Parathyroid adenoma (tissue), 2 donors: ENCODE measurements around the gene CDSN.

Experiments
- H2AFZ ChIP-seq: fragments of 300-600 bp; sonication (generic); one replicate; pipeline ENCODE4 v1.7.0; 2017; ENCODE audit warnings: antibody characterized with exemption, mild to moderate bottlenecking
- H3K27ac ChIP-seq: fragments of 300-600 bp; sonication (generic); one replicate; pipeline ENCODE4 v1.7.0; 2017
- H3K27me3 ChIP-seq: fragments of 300-600 bp; sonication (generic); one replicate; pipeline ENCODE4 v1.7.0; 2017; ENCODE audit warnings: low read length; ENCODE audit not compliant: control insufficient read depth, insufficient read depth
- H3K36me3 ChIP-seq: fragments of 300-600 bp; sonication (generic); one replicate; pipeline ENCODE4 v1.7.0; 2017; ENCODE audit warnings: low read length; ENCODE audit not compliant: control insufficient read depth, insufficient read depth
- H3K4me1 ChIP-seq: fragments of 300-600 bp; sonication (generic); one replicate; pipeline ENCODE4 v1.7.0; 2017; ENCODE audit warnings: control low read depth
- H3K4me2 ChIP-seq: fragments of 300-600 bp; sonication (generic); one replicate; pipeline ENCODE4 v1.7.0; 2017; ENCODE audit warnings: low read length
- H3K4me3 ChIP-seq: fragments of 300-600 bp; sonication (generic); one replicate; pipeline ENCODE4 v1.7.0; 2017; ENCODE audit warnings: low read depth, low read length
- H3K79me2 ChIP-seq: fragments of 300-600 bp; sonication (generic); one replicate; pipeline ENCODE4 v1.7.0; 2017; ENCODE audit warnings: control low read depth
- H3K9ac ChIP-seq: fragments of 300-600 bp; sonication (generic); one replicate; pipeline ENCODE4 v1.7.0; 2017; ENCODE audit warnings: mild to moderate bottlenecking
- H3K9me3 ChIP-seq: fragments of 300-600 bp; sonication (generic); one replicate; pipeline ENCODE4 v1.7.0; 2017; ENCODE audit warnings: low read length; ENCODE audit not compliant: control insufficient read depth
- CTCF ChIP-seq: fragments of 300-600 bp; sonication (generic); IDR thresholded peaks from one replicate; pipeline ENCODE4 v1.7.0; 2017; ENCODE audit warnings: antibody characterized with exemption, mild to moderate bottlenecking
- donor health status: primary hyperparathyroidism.

Gene CDSN

GRCh38 chr6:31092769-31093505 lies 27.3 kb downstream of the CDSN start:
- no peaks in the 10 kb centered on the region for H3K36me3 ChIP-seq
- no peak overlapping the region for H3K4me3 ChIP-seq
- no peak overlapping the region for H3K27ac ChIP-seq
- H3K79me2 ChIP-seq = no peaks in the 10 kb centered on the region
- no peaks in the 10 kb centered on the region for H3K9me3 ChIP-seq
- H2AFZ ChIP-seq = no peak overlapping the region
- TF ChIP-seq CTCF = no peak
- no peak overlapping the region for H3K4me2 ChIP-seq
- peaks cover 18% of the 10 kb centered on the region for H3K4me1 ChIP-seq
- H3K9ac ChIP-seq = no peak overlapping the region
- no peaks in the 10 kb centered on the region for H3K27me3 ChIP-seq

DNA sequence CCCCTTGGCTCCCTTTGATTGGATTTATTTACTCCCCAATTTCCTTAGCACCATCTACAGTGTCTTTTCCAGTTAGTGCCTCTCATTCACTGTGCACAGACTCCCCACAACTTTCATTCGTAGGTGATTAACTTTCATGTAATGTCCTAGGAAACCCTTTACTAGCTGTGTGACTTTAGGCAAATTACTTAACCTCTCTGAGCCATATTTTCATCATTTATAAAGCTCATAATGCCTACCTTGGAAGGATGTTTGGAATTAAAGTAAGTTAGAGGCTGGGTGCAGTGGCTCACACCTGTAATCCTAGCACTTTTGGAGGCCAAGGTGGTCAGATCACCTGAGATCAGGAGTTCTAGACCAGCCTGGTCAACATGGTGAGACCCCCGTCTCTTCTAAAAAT lies 28.0 kb downstream of the CDSN start:
- H3K36me3 ChIP-seq = no peaks in the 10 kb centered on the region
- H2AFZ ChIP-seq = no peak overlapping the region
- H3K4me2 ChIP-seq = no peak overlapping the region
- no peaks in the 10 kb centered on the region for H3K27me3 ChIP-seq
- H3K9me3 ChIP-seq = no peaks in the 10 kb centered on the region
- no peak overlapping the region for H3K4me3 ChIP-seq
- no peak for TF ChIP-seq CTCF
- H3K4me1 ChIP-seq = peaks cover 19% of the 10 kb centered on the region
- no peak overlapping the region for H3K9ac ChIP-seq
- H3K27ac ChIP-seq = no peak overlapping the region
- no peaks in the 10 kb centered on the region for H3K79me2 ChIP-seq

- Histone ChIP-seq H3K4me1 (peaks cover 21% of the 10 kb centered on the region), H3K4me3 (no peak overlapping the region), H3K9me3 (no peaks in the 10 kb centered on the region), H3K79me2 (no peaks in the 10 kb centered on the region), H3K9ac (no peak overlapping the region), H3K36me3 (no peaks in the 10 kb centered on the region), H3K27ac (no peak overlapping the region), H3K4me2 (no peak overlapping the region), H3K27me3 (no peaks in the 10 kb centered on the region), H2AFZ (no peak overlapping the region)
- no peak for TF ChIP-seq CTCF
Observed at GRCh38 chr6:31091680-31092079, 28.6 kb downstream of the CDSN start.

DNA sequence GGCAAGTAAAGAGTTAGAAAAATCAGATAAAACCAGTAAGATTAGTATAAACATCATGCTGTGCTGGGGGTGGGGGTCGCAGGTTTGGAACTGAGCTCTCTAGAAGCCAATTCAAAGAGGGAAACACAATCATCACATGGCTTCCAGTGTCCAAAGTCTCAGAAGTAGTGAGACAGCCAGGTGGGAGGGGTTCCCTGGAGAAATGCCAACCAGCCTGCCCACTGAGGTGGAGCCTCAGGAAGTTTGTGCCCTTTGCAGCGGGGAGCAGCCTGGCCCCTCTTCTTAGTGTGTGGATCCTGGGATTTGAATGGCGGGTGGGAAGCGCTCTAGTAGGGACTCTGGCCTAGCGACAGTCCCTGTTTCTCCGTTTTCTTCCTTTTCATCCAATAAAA lies 29.3 kb downstream of the CDSN start:
- peaks cover 18% of the 10 kb centered on the region for H3K4me1 ChIP-seq
- no peak overlapping the region for H3K9ac ChIP-seq
- no peaks in the 10 kb centered on the region for H3K79me2 ChIP-seq
- no peaks in the 10 kb centered on the region for H3K36me3 ChIP-seq
- H3K27ac ChIP-seq = no peak overlapping the region
- H3K9me3 ChIP-seq = no peaks in the 10 kb centered on the region
- no peak overlapping the region for H3K4me3 ChIP-seq
- no peak overlapping the region for H3K4me2 ChIP-seq
- H3K27me3 ChIP-seq = no peaks in the 10 kb centered on the region
- no peak overlapping the region for H2AFZ ChIP-seq
- TF ChIP-seq CTCF = no peak
